Lower lobe of right lung (tissue), 2 donors: Measurements from ENCODE around the gene IYD. TPM values are rescaled to one million over a fixed set of nuclear protein-coding genes. Genes with fewer than 3 reads are reported as not detected.

Experiments used
- ATAC-seq, 2 donors: fragments of 200-7000 bp; cut with Tn5 transposase; one replicate each; pipeline ENCODE4 v1.9.1; 2020 to 2022; ENCODE audit warnings: mild to moderate bottlenecking in 2 of 2, moderate library complexity in 2 of 2
- DNase-seq: peaks from one replicate; pipeline ENCODE4 v3.0.0-alpha.2; 2020
- H3K27ac ChIP-seq: fragments of 200-600 bp; one replicate; pipeline ENCODE4 v1.8.0; 2022
- H3K27me3 ChIP-seq: fragments of 200-600 bp; one replicate; pipeline ENCODE4 v1.8.0; 2022; ENCODE audit warnings: low read depth
- H3K36me3 ChIP-seq: fragments of 200-600 bp; one replicate; pipeline ENCODE4 v1.8.0; 2022; ENCODE audit warnings: mild to moderate bottlenecking
- H3K4me1 ChIP-seq: fragments of 200-600 bp; one replicate; pipeline ENCODE4 v1.8.0; 2022
- H3K4me3 ChIP-seq: fragments of 200-600 bp; one replicate; pipeline ENCODE4 v1.8.0; 2022; ENCODE audit warnings: mild to moderate bottlenecking
- H3K9me3 ChIP-seq: fragments of 200-600 bp; one replicate; pipeline ENCODE4 v1.8.0; 2022
- intact Hi-C: fragments of 100-400 bp; cut with DNase I; formaldehyde crosslinking; loops from one replicate; pipeline ENCODE4 v1.11.0; 2022
- total RNA-seq: library from RNA; stranded (reverse); fragmentation: NEBNext Ultra II Directional; extraction: Animal tissue kit (Norgen Biotek cat#: 25700); gene quantifications from one replicate; pipeline ENCODE4 v1.2.1, GENCODE V29; 2021
- TF ChIP-seq, protein P1 (sequence below): fragments of 200-600 bp; IDR thresholded peaks from one replicate; pipeline ENCODE4 v1.8.0; 2022; ENCODE audit warnings: antibody characterized with exemption, mild to moderate bottlenecking
- donor health status: DM: no; HTN: yes; CAD: no; lungs with severe emphysema.

IYD gene
- total RNA-seq, 1 donor from 2014 or later: 1.9 TPM

DNA sequence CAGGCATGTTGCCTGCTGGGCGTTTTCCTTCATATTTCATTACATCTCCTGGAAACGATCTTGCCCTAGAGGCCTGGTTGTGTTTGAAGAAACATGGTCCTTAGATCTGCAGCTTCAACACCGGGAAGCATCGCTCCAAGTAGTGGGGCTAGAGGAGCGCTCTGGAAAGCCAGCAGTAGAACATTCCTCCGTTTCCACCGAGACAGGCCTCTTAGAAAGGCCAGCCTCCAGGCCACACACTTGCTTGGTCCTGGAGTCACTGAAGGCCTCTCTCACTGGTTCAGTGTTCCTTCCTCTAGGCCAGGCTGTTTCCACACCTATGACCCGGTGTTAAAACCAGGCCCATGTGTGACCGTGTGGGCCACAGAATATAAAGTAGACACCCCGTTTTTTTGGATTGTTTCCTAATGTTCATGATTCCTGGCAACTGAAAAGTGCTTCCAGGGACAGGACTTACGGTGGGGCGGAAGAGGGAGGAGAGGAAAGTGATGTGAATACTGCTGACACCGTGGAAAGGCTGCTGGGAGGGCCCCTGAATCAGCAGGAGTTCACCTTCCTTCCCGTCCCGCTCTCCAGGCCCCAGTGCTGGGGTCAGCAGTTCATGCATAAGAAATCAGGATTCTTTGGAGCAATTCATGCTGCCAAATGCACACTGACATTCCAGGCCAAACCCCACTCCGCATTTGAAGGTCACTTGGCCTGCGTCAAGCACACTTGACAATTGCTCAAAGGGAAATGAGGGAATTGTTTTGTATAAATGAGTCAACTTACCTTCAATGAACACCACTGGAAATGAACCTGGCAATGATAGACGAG lies 83.8 kb downstream of the IYD start:
- peak; percentile 87 to 91 for ATAC-seq
- Histone ChIP-seq H3K9me3 (no peaks in the 10 kb centered on the region), H3K4me3 (no peak overlapping the region), H3K27ac (peak overlapping the region; percentile 48), H3K27me3 (no peaks in the 10 kb centered on the region), H3K4me1 (no peaks in the 10 kb centered on the region), H3K36me3 (no peaks in the 10 kb centered on the region)
- TF ChIP-seq, protein P1, sequence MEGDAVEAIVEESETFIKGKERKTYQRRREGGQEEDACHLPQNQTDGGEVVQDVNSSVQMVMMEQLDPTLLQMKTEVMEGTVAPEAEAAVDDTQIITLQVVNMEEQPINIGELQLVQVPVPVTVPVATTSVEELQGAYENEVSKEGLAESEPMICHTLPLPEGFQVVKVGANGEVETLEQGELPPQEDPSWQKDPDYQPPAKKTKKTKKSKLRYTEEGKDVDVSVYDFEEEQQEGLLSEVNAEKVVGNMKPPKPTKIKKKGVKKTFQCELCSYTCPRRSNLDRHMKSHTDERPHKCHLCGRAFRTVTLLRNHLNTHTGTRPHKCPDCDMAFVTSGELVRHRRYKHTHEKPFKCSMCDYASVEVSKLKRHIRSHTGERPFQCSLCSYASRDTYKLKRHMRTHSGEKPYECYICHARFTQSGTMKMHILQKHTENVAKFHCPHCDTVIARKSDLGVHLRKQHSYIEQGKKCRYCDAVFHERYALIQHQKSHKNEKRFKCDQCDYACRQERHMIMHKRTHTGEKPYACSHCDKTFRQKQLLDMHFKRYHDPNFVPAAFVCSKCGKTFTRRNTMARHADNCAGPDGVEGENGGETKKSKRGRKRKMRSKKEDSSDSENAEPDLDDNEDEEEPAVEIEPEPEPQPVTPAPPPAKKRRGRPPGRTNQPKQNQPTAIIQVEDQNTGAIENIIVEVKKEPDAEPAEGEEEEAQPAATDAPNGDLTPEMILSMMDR: no peak
- intact Hi-C loops: no loop called here
- peak; percentile 62 for DNase-seq

DNA sequence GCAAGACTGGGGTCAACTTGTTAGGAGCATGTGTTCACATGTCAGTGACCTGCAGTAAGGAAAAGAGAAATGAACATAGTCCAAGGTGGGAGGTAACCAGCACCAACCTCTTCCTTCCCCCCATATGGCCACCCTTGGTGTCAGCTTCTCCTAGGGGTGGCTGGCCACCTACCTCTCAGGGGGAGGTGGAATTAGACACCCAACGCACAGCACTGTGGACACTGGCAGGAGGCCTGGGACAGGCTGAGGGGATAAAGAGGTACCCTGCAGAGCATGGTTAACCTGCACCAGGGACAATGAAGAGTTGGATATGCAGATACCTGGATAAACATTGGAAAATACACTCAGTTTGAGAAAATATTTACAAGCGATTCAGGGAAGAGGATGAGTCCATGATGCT lies 84.5 kb downstream of the IYD start:
- DNase-seq: no peak
- H3K4me1 ChIP-seq: no peaks in the 10 kb centered on the region
- H3K27ac ChIP-seq: peak overlapping the region; percentile 32
- H3K27me3 ChIP-seq: no peaks in the 10 kb centered on the region
- peak; percentile 6 to 36 for ATAC-seq
- TF ChIP-seq, protein P1: no peak
- H3K4me3 ChIP-seq: no peak overlapping the region
- H3K9me3 ChIP-seq: no peaks in the 10 kb centered on the region
- intact Hi-C loops: no loop called here
- no peaks in the 10 kb centered on the region for H3K36me3 ChIP-seq

Other genes with a start within 250 kb of the IYD start
- gene PPP1R14C, start 226.0 kb upstream of the IYD start, total RNA-seq: 15.4 TPM
- 20.4 TPM for gene PLEKHG1, start 230.9 kb downstream of the IYD start, total RNA-seq